Type B pancreatic cell (in vitro differentiated cells): ENCODE data around the gene VDR. TPM values are rescaled to one million over a fixed set of nuclear protein-coding genes. Genes with fewer than 3 reads are reported as not detected.

ENCODE experiments used
- DNase-seq: peaks from one replicate; pipeline ENCODE4 v3.0.0; 2021; ENCODE audit warnings: mixed read lengths; ENCODE audit not compliant: unreplicated experiment; ENCODE audit errors: extremely low spot score
- H3K27ac Mint-ChIP-seq: 2 replicates; pipeline ENCODE4 v1.8.0; 2021; ENCODE audit warnings: mild to moderate bottlenecking, mixed read lengths
- H3K27me3 Mint-ChIP-seq: 2 replicates; pipeline ENCODE4 v1.8.0; 2021; ENCODE audit warnings: mixed read lengths
- H3K36me3 Mint-ChIP-seq: 2 replicates; pipeline ENCODE4 v1.8.0; 2021; ENCODE audit warnings: mixed read lengths
- H3K4me1 Mint-ChIP-seq: one replicate; pipeline ENCODE4 v1.8.0; 2021; ENCODE audit warnings: mixed read lengths; ENCODE audit not compliant: unreplicated experiment
- H3K4me3 Mint-ChIP-seq: 2 replicates; pipeline ENCODE4 v1.8.0; 2021; ENCODE audit warnings: mild to moderate bottlenecking, mixed read lengths
- H3K9me3 Mint-ChIP-seq: 2 replicates; pipeline ENCODE4 v1.8.0; 2021; ENCODE audit warnings: mixed read lengths
- CTCF ChIP-seq: fragments of 200-600 bp; sonication (generic); conservative IDR thresholded peaks from 2 replicates; pipeline ENCODE4 v1.5.0; 2021; ENCODE audit warnings: antibody characterized with exemption, mild to moderate bottlenecking
- long read RNA-seq: library from polyadenylated mRNA; unstranded; transcript quantifications from one replicate; pipeline ENCODE4 v2.0.0, GENCODE V29; 2020
- total RNA-seq: library from RNA; stranded (reverse); gene quantifications from 2 replicates; pipeline ENCODE4 v1.2.1, GENCODE V29; 2021; ENCODE audit warnings: low replicate concordance

VDR gene
- total RNA-seq: 0.77 and 1.5 TPM in 2 replicates
- long read RNA-seq: 0 reads

DNA sequence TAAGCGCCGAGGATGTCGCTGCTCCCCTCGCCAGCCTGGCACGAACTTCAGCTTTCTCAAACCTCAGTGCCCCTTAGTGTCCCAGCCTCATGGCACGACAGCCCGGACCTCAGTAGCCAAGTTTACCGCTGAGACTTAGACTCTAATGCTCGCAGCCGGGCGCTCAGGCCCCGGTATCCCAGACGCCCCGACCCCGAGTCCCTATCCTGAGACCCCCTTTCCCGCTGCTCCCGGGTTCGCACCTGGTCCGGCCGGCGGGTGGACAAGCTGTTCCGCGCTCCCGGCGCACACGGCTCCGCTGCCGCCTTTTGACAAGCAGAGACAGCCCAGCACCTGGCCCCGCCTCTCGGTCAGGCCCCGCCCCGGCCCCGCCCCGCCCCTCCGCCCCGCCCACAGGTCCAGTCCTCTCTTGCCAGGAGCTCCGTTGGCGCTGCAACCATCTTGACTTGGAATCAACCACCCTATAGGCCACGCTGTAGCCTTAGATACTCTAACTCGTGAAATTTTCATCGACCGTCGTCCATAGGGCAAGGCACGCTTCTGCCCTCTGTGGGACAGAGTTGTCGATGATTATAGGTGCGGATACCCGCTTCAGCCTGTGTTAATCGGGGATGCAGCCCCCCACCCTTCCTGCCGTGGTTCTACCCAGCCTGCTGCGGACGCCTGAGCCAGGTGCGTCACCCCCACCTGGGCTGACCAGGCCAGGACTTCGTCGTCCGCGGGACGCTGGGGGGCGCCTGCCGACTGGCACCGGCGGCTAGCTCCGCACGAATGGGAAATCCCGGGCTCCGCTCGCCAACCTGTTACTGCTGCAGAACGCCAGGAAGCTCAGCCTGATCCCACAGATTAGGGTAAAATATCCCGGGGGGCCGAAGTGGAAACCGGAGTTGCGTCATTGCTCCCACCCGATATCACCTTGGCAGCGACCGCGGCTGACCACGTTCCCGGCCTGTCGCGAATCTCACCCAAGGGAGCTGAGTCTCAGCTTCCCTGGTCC is at the start of gene VDR:
Gene VDR, minus strand, starts transcription at position 282 of the 997 bp plus-strand sequence. CDS start 25,881 bp downstream, outside the sequence.
- TF ChIP-seq CTCF: peak; percentile 49
- Mint-ChIP-seq H3K9me3 (no peaks in the 10 kb centered on the region), H3K4me1 (peaks cover 16% of the 10 kb centered on the region), H3K4me3 (peak within 1 kb of the TSS; percentile 90), H3K27me3 (peaks cover 83% of the 10 kb centered on the region), H3K27ac (peak within 1 kb of the TSS; percentile 59), H3K36me3 (no peaks in the 10 kb centered on the region)
- DNase-seq: no peak

- Mint-ChIP-seq H3K9me3 (no peaks in the 10 kb centered on the region), H3K27ac (peak overlapping the region; percentile 65), H3K4me3 (no peak overlapping the region), H3K36me3 (no peaks in the 10 kb centered on the region), H3K4me1 (peaks cover 14% of the 10 kb centered on the region), H3K27me3 (peaks cover 4% of the 10 kb centered on the region)
- TF ChIP-seq CTCF: no peak
- DNase-seq: no peak
These were observed 49.3 kb upstream of the VDR start for GRCh38 chr12:47954058-47954457.

- Mint-ChIP-seq H3K27ac (no peak overlapping the region), H3K27me3 (peaks cover 7% of the 10 kb centered on the region), H3K4me1 (peaks cover 20% of the 10 kb centered on the region)
These were observed 46.2 kb upstream of the VDR start for GRCh38 chr12:47950856-47951468.

DNA sequence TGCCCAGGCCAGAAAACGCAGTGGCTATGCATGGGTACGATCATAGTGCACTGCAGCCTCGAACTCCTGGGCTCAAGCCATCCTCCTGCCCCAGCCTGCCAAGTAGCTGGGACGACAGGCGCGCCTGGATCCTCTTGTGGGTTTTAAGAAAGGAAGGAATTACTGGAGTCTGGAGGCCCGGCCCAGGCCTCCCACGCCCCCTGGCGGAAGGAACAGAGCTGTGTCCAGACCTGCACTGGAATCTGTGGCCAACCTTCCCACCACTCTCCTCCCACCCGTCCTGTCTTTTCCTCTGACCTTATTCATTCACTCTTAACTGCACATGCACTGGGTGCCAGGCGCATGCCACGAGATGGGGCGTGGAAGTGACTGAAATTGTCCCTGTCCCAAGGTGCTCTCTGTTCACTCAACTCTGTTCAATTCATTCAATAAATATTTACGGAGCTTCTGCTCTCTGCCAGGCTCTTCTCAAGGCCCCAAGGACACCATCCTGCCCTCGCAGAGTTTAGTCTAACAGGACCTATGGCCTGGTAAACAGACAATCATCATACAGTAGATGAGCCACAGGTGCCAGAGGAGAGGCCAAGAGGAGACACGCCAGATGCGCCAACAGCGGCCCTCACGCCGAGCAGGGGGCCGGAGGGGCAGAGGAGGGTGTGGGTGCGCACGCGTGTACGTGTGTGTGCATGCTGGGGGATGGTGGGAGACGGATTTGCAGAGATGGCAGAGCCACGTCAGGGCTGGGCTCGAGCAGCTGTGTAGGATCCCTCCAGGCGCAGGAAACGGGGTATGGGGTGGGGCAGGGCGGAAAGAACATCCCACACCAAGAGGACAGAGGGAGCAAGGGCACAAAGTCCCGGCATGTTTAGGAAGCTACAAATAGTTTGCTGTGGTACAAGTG is 44.9 kb upstream of the VDR start:
- peak; percentile 93 for TF ChIP-seq CTCF
- DNase-seq: no peak

More at GRCh38 chr12:47950856-47951468, 46.2 kb upstream of the VDR start:
- no peak for DNase-seq
- no peaks in the 10 kb centered on the region for H3K36me3 Mint-ChIP-seq
- H3K9me3 Mint-ChIP-seq: no peaks in the 10 kb centered on the region
- H3K4me3 Mint-ChIP-seq: no peak overlapping the region
- TF ChIP-seq CTCF: no peak

DNA sequence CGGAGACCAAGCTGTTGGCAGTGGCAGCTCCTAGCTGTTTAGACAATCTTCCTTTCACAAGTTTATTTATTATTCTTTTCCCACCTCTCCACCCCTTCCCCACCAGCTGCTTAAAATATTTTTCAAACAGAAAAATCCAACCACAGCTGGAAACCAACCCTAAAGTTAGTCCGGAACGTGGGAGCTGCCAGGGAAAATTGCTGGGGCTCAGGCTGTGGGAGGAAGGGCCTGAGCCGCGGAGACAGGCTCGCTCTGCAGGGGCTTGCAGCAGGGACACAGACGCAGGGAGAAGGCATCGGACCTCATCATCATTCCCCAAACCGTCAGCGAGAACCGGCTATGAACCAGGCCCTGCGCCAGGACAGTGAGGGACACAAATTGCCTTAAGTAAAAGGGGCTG is 42.5 kb upstream of the VDR start:
- Mint-ChIP-seq H3K4me3 (no peak overlapping the region), H3K9me3 (no peaks in the 10 kb centered on the region), H3K27ac (no peak overlapping the region), H3K36me3 (no peaks in the 10 kb centered on the region), H3K4me1 (peaks cover 13% of the 10 kb centered on the region), H3K27me3 (peaks cover 7% of the 10 kb centered on the region)
- no peak for DNase-seq
- no peak for TF ChIP-seq CTCF

More for the DNA sequence above, 44.9 kb upstream of the VDR start:
- peaks cover 17% of the 10 kb centered on the region for H3K4me1 Mint-ChIP-seq
- H3K4me3 Mint-ChIP-seq: no peak overlapping the region
- H3K9me3 Mint-ChIP-seq: no peaks in the 10 kb centered on the region
- peak overlapping the region; percentile 12 for H3K27ac Mint-ChIP-seq
- H3K27me3 Mint-ChIP-seq: peaks cover 7% of the 10 kb centered on the region
- H3K36me3 Mint-ChIP-seq: no peaks in the 10 kb centered on the region
